GM18508 (cell line): ENCODE data around the gene PSMF1.

Source experiments
- ATAC-seq: cut with Tn5 transposase; IDR thresholded peaks from one replicate; pipeline ENCODE4 v1.9.1; 2021; ENCODE audit warnings: moderate number of reproducible peaks; ENCODE audit not compliant: insufficient read depth, unreplicated experiment

The PSMF1 gene

DNA sequence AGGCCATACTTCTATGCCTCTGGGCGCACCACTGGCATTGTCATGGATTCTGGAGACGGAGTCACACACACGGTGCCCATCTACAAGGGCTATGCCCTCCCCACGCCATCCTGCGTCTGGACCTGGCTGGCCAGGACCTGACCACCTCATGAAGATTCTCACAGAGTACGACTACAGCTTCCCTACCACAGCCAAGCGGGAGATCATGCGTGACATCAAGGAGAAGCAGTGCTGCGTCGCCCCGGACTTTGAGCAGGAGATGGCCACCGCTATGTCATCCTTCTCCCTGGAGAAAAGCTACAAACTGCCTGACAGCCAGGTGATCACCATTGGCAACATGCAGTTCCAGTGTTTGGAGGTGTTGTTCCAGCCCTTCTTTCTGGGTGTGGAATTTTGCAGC is 42.6 kb downstream of the PSMF1 start:
- no peak for ATAC-seq

DNA sequence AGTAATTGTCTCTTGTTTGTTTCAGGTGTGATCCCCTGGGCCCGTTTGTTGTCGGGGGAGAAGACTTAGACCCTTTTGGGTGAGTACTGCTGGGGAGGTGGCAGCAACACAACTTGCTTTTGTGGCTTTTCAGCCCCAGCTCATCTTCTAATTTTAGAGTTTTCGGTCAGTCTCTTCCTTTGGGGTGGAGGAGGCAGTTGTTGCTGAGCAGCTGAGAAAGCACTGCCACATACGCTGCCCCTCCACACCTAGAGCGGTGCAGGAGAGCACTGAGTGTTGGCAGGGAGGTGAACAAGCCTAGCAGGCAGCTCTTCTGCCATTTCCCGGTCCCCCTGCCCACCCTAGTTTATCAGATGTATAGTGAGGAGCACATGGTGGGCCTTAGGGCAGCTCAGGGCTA is 44.7 kb downstream of the PSMF1 start:
- ATAC-seq = no peak

DNA sequence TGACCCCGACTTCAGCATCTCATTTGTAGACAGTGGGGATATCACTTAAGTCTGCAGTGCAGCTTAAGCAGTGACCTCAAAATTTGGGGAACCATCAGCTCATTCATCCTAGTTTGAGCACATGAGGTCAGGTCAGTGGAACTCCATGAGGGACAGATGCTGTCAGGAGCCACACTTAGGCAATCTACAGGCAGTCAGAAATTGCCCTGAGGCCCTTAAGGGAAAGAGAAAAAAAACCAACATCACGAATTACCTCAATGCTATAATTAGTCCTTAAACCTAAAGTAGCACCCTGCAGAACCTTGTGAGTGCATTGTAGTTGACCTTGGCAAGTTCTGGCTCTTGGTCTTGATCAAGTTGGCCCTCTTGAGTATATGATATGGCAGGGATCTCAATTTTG is 45.3 kb downstream of the PSMF1 start:
- ATAC-seq = no peak

DNA sequence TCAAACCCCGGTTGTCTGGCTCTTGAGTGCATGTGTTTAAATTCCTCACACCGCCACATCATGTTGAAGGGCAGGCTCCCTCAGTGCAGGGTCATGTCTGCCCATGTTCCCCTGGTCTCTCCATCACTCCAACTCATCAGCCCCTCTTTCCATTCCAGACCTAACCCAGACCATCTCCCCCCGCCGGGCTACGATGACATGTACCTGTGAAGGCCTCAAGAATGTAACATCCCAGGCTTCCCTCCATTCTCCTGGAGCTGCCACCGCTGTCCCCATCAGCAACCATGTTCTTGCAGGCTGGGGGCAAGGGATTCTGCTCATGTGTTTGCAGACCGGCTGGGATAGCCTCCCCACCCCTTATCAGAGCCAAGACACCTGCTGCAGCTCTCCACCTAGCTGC is 46.5 kb downstream of the PSMF1 start:
- no peak for ATAC-seq

DNA sequence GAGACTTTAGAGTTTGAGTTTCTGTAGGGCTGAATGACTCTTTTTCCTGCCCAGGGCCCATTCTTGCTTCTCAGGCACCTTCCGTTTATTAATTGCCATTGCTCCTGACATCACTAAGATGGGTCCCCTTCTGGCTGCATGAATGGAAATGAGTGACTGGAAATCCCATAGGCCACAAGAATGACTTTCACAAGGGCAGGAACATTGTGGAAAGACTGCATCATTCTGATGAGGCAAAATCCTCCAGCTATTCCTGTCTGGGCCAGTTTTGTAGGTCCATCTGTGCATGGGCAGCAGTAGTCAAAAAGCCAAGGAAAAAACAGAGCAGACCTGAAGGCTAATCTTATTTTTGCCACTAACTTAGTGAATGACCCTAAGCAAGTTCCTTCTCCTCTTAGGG is 47.1 kb downstream of the PSMF1 start:
- ATAC-seq = no peak

DNA sequence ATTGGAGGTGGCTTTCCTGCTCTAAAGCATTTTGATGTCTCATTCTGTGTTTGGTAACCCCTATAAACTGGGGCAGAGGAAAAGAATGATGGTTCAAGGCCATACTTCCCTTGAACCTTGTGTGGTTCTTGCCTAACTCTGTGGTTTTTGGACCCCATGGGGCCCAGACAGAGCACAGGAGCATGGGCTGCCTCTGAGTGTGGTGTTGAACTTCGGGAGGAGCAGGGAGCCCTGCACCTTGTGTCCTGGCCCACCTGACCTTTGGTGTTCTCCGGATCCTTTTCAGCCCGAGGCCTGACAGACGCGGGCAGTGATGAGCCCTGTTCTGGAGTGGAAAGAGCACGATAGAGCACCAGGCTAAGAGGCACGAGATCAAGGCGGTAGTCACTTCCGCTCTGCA is 47.5 kb downstream of the PSMF1 start:
- no peak for ATAC-seq

DNA sequence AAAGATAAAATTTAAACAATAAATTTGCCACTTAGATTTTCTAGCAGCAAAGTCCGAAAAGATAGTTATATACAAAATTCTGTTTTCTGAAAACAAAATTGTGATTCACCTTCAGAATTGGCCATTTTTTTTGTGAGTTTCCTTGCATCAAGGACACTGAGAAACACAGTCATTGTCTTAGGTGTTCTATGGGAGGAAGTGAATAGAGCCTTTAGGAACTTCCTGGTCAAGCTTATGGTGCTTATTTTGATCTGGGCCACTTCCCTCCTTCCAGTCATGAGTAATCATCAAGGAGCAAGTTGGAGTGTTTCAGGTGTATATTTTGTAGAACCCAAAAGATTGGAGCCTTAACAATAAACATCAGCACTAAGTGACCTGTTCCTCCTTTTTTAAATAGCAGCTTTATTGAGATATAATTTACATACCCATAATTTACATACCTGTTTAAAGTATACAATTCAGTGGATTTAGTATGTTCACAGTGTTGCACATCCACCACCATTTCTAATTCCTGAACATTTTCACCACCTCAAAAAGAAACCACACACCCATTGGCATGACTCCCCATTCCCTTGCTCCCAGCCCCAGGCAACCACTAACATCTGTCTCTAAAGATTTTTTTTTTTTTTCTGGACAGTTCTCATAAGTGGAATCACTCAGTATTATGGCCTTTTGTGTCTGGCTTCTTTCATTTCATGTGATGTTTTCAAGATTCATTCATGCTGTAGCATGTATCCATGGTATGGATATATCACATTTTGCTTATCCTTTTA is 48.7 kb downstream of the PSMF1 start:
- ATAC-seq = no peak

DNA sequence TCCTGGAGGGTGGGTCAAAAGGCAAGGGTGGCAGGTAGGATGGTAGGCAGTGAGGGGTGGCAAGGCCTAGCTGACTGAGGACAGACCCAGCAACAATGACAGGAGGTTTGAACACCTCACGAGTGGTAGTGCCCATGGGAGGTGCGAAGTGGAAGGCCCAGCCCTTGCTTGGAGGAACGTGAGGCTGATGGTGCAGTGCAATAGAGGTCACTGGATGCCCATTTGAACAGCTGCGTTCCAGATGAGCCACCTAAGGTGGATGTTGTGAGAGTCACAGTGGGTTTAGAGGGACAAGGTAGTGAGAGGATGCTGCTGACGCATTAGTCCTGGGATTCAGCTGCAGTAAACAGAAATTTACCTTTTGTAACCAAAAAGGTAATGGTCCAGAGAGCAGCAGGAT is 50.8 kb downstream of the PSMF1 start:
- no peak for ATAC-seq

DNA sequence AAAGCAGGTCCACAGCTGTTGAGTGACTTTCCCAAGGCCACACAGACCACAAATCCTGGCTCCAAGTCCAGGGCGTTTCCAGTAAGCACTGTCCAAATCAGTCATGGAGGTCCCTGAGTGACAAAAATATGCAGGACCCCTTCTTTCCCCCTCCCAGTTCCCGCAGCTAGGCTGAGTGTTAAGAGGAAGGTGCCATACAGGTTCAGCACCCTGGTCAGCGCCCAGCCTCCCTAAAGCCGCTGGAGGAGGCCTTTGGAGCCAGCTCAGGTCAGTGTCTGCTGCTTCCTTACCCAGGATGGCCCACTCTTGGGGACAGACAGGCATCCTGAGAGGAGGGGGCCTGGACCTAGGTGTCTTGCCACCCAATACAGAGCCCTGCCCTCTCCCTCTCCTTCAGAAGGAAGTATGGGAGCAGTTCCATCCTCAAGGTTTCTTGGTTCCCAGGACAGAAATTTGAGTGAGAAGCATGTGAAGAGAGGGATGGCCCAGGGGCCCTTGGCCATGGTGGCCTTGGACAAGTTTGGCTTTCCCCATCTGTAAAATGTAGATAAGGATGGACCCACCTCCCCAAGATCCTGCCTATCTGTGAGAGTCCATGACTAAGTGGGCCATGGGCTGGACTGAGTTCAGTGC is 53.2 kb downstream of the PSMF1 start:
- no peak for ATAC-seq

DNA sequence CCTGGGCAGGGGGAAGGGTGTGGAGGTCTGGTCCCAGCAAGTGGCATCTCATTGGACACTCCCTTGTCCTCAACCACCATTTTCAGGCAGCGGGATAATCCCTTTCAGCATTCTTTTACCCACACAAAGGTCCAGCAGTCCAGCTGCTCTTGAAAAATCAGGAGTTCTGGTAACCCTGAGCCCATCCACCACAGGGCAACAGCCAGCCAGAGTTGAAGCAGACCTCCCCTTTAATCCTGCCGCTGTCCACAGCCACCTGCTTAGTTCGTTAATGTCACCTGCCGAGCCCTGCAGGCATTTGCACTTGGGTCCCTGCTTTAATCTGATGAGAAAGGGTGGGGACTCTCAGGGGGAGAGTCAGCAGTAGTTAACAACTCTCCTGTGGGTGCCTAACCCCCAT is 55.3 kb downstream of the PSMF1 start:
- no peak for ATAC-seq

DNA sequence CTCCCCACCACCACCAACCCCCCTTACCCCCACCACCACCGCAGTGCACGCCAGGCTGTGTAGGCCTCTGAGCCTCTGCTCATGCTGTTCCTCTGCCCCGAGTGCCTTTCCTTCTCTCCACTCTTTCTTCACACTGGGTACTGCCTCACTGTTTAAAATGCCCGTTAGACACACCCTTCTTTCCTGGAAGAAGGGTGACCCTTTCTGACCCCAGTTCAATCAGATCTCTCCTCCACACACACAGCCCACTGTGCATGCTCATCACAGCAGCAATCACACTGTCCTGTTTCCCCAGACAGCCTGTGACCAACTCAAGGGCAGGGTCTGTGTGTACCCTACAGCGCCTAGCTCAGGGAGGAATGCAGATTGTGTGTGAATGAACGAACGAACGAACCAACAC is 56.4 kb downstream of the PSMF1 start:
- no peak for ATAC-seq

DNA sequence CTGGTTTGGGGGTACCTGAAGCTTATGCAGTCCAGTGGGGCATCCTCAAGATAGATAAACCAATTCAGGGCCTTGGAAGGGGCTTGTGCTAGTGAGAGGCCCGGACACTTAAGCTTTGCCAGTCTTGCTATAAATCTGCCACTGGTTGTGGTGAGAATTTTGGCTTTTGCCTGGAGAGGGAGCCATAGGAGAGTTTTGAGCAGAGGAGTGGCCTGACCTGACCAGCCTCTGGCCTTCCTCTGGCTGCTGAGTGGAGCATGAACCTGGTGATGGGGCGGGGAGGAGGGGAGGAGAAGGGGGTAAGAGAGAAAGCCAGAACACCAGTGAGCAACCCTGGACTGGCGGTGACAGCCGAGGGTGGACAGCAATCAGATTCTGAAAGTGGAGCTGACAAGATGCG is 59.3 kb downstream of the PSMF1 start:
- no peak for ATAC-seq

DNA sequence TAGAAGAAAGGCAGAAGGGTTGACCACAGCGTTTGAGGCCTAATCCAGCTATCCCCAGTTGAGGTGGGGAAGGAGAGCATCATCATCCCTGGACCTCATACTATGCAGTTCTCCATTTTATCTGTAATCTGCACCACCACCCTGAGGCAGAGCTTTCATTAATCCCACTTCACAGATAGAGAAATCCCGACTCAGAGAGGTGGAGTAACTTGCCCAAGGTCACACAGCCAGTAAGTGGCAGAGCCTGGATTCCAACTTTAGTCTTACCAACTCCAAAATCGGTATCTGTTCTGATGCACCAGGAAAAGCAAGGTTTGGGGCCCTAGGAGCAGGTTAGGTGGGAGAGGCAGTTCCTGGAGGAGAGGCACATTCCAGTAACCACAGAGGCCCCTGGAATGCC is 59.7 kb downstream of the PSMF1 start:
- ATAC-seq = no peak

DNA sequence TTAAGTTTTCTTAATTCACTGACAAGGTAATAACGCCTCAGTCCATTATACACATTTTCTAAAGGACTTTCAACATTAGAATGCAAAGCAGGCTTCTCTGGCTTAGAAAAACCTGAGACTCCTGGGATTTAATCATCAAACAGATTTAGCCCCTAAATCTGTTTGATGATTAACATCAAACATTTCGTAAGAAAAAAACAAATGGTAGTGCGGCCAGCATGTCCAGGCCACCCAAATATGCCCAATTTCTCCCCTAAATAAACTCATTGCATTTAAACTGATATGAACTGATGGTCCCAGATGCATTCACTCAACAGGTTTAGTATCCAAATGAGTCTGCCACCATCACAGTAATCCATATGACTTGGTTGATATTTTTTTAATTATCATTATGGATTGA is 60.2 kb downstream of the PSMF1 start:
- no peak for ATAC-seq

DNA sequence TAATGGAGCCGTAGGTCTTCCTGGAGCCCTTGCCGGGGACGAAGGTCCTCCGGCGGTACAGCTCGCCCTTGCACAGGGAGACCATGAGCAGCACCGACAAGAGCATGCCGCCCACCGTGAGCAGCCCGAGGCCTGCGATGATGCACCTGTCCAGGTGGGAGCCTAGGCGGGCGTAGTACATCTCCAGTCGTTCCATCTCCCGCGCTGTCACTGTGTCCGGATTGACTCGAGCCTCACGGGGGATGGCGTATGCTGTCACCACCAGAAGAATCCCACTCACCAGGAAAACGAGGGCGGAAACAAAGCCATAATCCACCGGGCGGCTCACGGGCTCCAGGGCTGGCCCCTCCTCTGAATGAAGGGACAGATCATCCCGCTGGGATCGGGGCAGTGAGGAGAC is 62.5 kb downstream of the PSMF1 start:
- no peak for ATAC-seq

DNA sequence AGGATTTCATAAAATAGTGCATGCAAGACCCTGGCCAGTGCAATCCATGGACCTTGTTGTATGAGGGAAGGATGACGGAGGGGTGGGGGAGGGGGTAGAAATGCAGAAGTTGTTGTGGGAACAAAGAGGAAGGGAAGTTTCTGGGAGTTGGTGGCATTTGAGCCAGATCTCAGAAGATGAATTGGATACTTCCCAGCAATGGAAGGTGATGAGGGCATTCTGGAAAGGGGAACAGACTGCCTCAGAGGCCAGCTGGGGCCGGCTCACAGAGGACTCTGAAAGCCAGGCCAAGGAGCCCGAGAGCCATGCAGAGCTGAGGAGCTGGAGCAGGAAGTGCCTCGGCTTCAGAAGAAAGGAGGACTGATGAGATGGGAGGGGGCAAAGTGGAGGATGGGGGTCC is 63.7 kb downstream of the PSMF1 start:
- no peak for ATAC-seq

DNA sequence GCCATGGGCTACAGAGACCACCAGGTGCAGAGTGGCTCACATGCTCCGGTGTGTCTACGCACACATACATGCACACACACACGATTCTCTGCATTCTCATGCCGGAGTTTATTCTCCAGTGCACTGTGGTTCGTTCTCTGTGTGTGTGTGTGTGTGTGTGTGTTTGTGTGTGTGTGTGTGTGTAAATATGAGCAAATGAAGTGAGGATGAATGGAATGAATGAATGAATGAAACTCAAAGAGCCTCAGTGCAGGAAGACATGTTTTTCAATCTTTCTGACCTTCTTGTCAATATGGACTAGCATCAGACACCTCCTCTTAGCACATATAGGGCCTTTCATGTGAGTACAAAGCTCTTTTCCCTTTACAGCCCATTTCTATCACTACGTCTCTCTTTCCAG is 64.8 kb downstream of the PSMF1 start:
- no peak for ATAC-seq

DNA sequence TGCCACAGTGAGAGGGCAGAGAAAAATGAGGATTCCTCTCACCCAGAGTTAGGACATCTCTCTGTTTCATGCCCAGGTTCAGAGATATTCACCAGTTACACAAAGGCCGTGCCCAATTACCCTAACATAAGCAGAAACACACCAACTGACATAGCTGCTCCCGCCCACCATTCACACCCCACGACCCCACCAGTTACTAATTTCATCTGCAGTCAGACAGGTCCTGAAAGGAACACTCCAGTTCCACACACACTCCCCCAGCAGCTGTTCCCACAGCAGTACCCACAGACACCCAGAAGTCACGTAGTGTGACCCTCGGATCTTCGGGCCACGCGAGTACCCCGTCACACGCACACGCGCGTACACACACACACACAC is 65.8 kb downstream of the PSMF1 start:
- no peak for ATAC-seq

DNA sequence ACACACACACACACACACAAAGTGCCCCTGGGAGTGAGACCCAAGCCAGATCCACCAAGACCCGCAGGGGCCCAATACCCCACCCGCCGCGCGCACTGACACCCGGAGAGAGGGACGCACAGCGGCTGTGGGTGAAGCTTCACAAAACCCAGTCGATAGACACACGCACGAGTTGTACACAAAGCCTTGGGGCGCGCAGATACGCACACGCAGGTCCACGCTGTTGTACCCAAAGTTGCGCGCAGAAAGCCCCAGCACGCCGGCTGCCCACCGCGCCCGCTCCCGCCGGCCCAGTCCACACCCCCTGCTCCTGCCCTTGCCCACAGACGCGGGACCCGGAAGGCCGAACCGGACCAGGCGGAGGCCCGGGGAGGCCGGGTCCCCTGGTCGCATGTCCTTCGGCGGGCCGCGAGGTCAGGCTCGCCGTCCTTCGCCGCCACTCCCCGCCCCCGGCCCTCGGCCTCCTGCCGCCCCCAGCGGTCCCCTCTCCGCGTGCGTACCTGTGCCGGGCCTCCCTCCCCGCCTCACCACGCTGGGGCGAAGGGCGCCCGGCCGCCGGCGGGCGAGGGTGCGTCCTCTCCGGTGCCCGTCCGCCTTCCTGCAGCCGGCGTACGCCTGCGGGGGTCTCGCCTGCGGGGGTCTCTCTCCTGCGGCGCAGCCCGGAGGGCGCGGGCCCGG is 66.4 kb downstream of the PSMF1 start, which contains the start of gene TMEM74B:
Gene TMEM74B, minus strand, starts transcription at position 344 of the 678 bp plus-strand sequence. CDS start 1,180 bp downstream, outside the sequence.
- no peak for ATAC-seq

DNA sequence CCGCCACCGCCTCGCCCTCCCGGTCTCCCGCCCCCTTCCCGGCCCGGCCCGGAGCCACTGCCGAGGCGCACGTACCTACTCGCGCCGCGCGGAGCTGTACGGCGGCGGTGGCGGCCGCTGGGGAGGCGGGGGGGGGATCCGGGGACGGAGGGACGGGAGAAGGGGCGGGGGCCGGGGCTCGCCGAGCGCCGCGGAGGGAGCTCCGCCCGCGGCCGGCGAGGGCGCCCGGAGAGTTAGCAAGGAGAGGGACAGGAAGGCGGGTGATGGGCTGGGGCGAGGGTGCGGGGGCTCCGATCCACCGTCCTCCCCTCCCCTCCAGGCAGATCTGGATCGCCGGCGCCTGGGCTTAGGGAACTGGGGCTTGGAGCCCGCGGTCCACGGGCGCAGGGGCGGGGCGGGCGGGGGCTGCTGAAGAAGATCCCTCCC is 66.9 kb downstream of the PSMF1 start:
- no peak for ATAC-seq

DNA sequence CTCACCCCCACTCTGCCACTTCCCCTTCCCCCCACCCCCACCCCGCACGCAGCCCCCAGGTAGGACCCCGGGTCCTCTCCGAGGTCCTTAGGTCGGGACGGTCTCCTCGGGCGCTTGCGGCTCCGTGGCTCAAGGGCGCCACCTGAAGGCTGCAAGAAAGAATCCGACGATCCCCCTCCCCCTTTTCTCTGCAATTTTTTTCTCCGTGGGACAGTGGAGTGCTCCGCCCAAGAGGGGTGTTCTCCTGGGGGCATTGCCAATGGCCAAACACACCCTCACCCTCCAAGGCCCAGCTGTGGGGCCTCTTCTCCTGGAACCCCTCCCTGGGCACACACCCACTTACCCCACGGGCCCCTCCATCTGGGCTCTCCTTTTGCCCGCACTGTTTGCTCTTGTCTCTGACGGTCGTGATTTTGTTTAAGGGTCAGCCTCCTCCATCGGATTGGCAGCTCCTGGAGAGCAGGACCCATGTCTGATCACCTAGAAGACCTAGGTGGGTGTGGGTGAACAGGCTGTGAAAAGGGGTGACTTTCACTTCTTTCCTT is 67.5 kb downstream of the PSMF1 start:
- no peak for ATAC-seq
